Upper lobe of left lung (tissue), 6 donors: ENCODE measurements around the gene CST6. TPM values are rescaled to one million over a fixed set of nuclear protein-coding genes. Genes with fewer than 3 reads are reported as not detected.

Source experiments
- ATAC-seq, 2 donors: fragments of 200-7000 bp; cut with Tn5 transposase; one replicate each; pipeline ENCODE4 v1.9.1; 2022; ENCODE audit warnings: mild to moderate bottlenecking in 2 of 2, moderate library complexity in 2 of 2; ENCODE audit not compliant: low FRiP score in 2 of 2
- DNase-seq, 2 donors: peaks; one replicate each; pipeline ENCODE4 v3.0.0-alpha.2; 2019 to 2020
- H3K27ac ChIP-seq, 4 donors: fragments of 200-600 bp; sonication (generic); one replicate each; pipeline ENCODE4 v1.5.1; 2016 to 2019
- H3K27me3 ChIP-seq, 4 donors: fragments of 200-600 bp; sonication (generic); one replicate each; pipeline ENCODE4 v1.5.1; 2017 to 2019
- H3K36me3 ChIP-seq, 4 donors: fragments of 200-600 bp; sonication (generic); one replicate each; pipeline ENCODE4 v1.5.1; 2016 to 2019
- H3K4me1 ChIP-seq, 4 donors: fragments of 200-600 bp; sonication (generic); one replicate each; pipeline ENCODE4 v1.5.1; 2018 to 2019
- H3K4me3 ChIP-seq, 4 donors: fragments of 200-600 bp; sonication (generic); one replicate each; pipeline ENCODE4 v1.5.1; 2017 to 2019; ENCODE audit warnings: mild to moderate bottlenecking in 2 of 4, moderate library complexity in 1 of 4
- H3K9me3 ChIP-seq, 4 donors: fragments of 200-600 bp; sonication (generic); one replicate each; pipeline ENCODE4 v1.5.1; 2018 to 2019
- CTCF ChIP-seq, 6 experiments: fragments of 450-650 bp in 4 of 6; fragments of 200-600 bp in 2 of 6; sonication (generic) in 2 of 6; IDR thresholded peaks; one replicate each; pipeline ENCODE4 v1.5.1; 2016 to 2019; ENCODE audit warnings: antibody characterized with exemption in 6 of 6
- EP300 ChIP-seq, 4 donors: sonication (generic); formaldehyde crosslinking; IDR thresholded peaks; one replicate each; pipeline ENCODE4 v1.5.1; 2017; ENCODE audit warnings: antibody characterized with exemption in 4 of 4, control low read depth in 2 of 4
- POLR2A ChIP-seq, 4 donors: fragments of 450-650 bp; IDR thresholded peaks; one replicate each; pipeline ENCODE4 v1.5.1; 2016 to 2017; ENCODE audit warnings: antibody characterized with exemption in 4 of 4, mild to moderate bottlenecking in 2 of 4
- POLR2AphosphoS5 ChIP-seq, 2 donors: sonication (generic); formaldehyde crosslinking; IDR thresholded peaks; one replicate each; pipeline ENCODE4 v1.5.1; 2017; ENCODE audit warnings: antibody characterized with exemption in 2 of 2
- WGBS, 2 donors: methylation state at CpG; one replicate each; pipeline ENCODE4 v1.1.5; 2017 to 2018; 5-methylcytosine and 5-hydroxymethylcytosine counted together
- total RNA-seq, 6 donors: library from RNA; depleted of rRNA in 4 of 6; stranded (reverse); fragments of >200 nt in 4 of 6; gene quantifications; one replicate each; pipeline versions ENCODE4 v1.1.0 to v1.2.1, GENCODE V29; 2016 to 2021
- donor health status: DM: no; HTN: no; CAD: no; lungs with moderate emphysema.
- donor health status: DM: no; HTN: yes; CAD: no; lungs with severe emphysema.

CST6 gene
- total RNA-seq, 6 donors from 2014 or later = 12.6 to 68.1 (median 30.5) TPM

DNA sequence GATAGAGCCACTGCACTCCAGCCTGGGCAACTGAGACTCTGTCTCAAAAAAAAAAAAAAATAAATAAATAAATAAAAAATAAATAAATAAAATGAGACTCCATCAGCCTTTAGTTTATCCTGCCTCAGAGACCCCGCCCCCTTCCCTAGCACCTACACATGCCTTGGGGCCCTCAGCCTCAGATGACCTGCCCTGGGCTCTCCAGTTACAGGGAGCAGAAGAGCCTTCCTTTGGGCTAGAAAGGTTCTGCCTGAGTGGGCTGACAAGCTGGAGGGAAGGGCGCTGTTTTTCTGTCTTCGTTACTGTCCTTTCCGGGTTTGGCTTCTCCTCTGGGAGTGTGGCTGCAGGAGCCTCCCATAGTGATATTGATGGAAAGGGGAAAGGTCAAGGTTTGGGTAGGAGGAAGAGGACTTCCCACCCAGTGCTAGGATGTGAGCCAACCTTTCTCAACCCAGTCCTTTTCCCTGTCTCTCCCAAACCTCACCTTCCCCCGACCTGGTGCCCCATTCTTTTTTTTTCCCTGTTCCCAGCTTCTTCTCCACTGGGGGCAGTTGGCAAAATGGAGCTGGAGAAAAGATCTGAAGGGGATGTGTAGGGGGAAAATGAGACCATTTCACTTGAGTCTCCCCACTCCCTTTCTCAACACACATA is 38.9 kb downstream of the CST6 start:
- Histone ChIP-seq H3K36me3 (peaks cover 6 to 20% (median 18%) of the 10 kb centered on the region in 4 donors), H3K27ac (peak overlapping the region in 2 of 4 donors; percentile 92 to 93), H3K9me3 (no peaks in the 10 kb centered on the region), H3K27me3 (peaks cover 0 to 15% (median 7%) of the 10 kb centered on the region in 4 donors), H3K4me3 (no peak overlapping the region), H3K4me1 (peaks cover 23 to 36% (median 25%) of the 10 kb centered on the region in 4 donors)
- no peak for ATAC-seq
- 77 to 89% methylated on average over 5 of the region's 5 CpGs for WGBS, 2 donors
- DNase-seq = no peak
- TF ChIP-seq POLR2AphosphoS5 (IDR thresholded peaks at IDR 0.05) (no peak), CTCF (IDR thresholded peaks at IDR 0.05) (no peak), EP300 (IDR thresholded peaks at IDR 0.05) (no peak), POLR2A (IDR thresholded peaks at IDR 0.05) (no peak)

DNA sequence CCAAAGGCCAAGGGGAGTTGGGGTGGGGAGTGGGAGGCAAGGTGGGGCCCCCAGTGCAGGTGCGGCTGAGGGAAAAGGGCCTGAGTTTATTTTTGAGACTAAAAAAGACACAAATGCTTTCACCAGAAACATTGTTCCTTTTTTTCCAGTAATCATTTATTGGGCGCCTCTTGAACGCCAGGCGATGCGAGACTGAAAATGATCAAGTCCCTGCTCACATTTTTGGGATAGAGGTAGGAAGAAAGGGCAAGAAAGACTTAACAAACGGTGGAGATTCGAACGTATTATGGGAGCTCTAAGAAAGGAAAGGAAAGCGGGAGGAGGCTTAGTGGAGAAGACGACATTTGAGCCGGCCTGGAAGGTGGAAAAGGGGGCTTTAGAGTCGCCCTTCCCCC is 39.6 kb downstream of the CST6 start:
- H3K4me3 ChIP-seq = peak overlapping the region; percentile 9 to 93 (median 84)
- no peaks in the 10 kb centered on the region for H3K9me3 ChIP-seq
- peaks cover 0 to 15% (median 7%) of the 10 kb centered on the region in 4 donors for H3K27me3 ChIP-seq
- ATAC-seq (no peak), DNase-seq (no peak)
- H3K4me1 ChIP-seq = peaks cover 23 to 36% (median 25%) of the 10 kb centered on the region in 4 donors
- 29% methylated on average over 12 of the region's 12 CpGs for WGBS, 2 donors
- TF ChIP-seq POLR2A (IDR thresholded peaks at IDR 0.05) (no peak), CTCF (IDR thresholded peaks at IDR 0.05) (no peak), EP300 (IDR thresholded peaks at IDR 0.05) (no peak), POLR2AphosphoS5 (IDR thresholded peaks at IDR 0.05) (no peak)
- peaks cover 6 to 27% (median 24%) of the 10 kb centered on the region in 4 donors for H3K36me3 ChIP-seq
- H3K27ac ChIP-seq = peak overlapping the region; percentile 84 to 93 (median 90)

DNA sequence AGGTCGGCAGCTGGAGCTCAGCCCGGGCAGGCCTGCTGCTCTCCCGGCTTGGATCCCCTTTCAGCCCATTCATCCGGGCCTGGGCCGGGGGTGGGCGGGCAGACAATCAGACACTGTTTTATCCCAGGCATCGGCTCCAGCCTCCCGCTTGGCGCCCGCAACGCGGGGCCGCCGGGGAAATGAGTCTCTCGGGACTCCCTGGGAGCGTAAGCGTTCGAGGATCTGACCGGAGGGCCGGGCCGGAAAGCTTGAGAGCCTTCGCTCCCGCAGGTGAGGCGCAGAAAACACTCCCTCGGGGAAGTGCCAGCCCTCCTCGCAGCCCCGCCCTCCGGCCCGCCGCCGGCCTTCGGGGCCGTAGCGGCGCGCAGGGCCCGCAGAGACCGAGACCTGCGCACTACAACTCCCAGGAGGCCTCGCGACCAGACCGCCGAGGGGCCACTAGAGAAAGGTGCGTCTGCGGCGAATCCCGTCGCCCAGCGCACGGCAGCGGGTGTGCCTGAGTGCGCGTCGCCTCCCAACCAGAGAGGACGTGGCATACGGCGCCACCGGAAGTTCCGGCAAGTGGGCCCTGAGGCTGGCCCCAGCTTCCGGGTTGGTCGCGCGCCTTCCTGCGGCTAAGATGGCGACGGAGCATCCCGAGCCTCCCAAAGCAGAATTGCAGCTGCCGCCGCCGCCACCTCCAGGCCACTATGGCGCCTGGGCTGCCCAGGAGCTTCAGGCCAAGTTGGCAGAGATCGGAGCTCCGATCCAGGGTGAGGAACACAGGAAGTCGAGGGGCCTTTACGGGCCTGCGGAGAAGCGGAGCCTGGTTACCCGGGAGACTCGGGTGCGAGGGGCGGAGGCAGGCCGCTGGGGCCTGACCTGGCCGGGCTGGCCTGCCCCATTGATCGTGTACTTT is 40.2 kb downstream of the CST6 start, which contains the start of gene SF3B2:
Gene SF3B2, plus strand, starts transcription at position 599 of the 898 bp plus-strand sequence. Its CDS starts 21 bp downstream, at position 620.
- Histone ChIP-seq H3K9me3 (no peaks in the 10 kb centered on the region), H3K36me3 (peaks cover 12 to 33% (median 31%) of the 10 kb centered on the region in 4 donors), H3K4me3 (peak within 1 kb of the TSS; percentile 82 to 99 (median 90)), H3K27me3 (peaks cover 0 to 15% (median 7%) of the 10 kb centered on the region in 4 donors), H3K27ac (peak within 1 kb of the TSS; percentile 84 to 93 (median 90)), H3K4me1 (peaks cover 23 to 36% (median 25%) of the 10 kb centered on the region in 4 donors)
- peak; percentile 99 for ATAC-seq
- WGBS, 2 donors = 0 to 1% methylated on average over 8 to 54 of the region's 84 CpGs
- peak; percentile 97 to 100 for DNase-seq
- TF ChIP-seq EP300 (IDR thresholded peaks at IDR 0.05) (peak in 1 of 4 donors; percentile 0), POLR2AphosphoS5 (IDR thresholded peaks at IDR 0.05) (peak; percentile 90 to 94), POLR2A (IDR thresholded peaks at IDR 0.05) (peak in 3 of 4 donors; percentile 28 to 80 (median 52)), CTCF (IDR thresholded peaks at IDR 0.05) (peak in 2 of 6 experiments; percentile 9 to 48)

DNA sequence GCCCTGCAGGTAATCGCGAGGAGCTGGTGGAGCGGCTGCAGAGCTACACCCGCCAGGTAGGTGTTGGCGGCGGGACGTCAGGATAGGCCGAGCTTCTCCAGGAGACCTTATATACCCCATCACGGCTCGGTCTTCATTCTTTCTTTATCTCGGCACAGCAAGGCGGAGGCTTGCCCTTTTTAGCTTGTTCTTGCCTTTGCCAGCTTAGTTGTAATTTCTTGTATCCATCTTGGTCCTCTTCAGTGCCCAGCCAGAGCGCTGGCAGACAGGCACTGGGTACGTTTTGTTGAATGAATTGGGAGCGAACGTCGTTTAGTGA is 40.8 kb downstream of the CST6 start:
- peak overlapping the region; percentile 84 to 93 (median 90) for H3K27ac ChIP-seq

More for the DNA sequence above, 40.8 kb downstream of the CST6 start:
- H3K4me3 ChIP-seq = peak overlapping the region; percentile 82 to 99 (median 90)
- H3K27me3 ChIP-seq = peaks cover 0 to 15% (median 7%) of the 10 kb centered on the region in 4 donors
- DNase-seq (no peak), ATAC-seq (no peak)
- no peak for TF ChIP-seq CTCF (IDR thresholded peaks at IDR 0.05)
- no peak for TF ChIP-seq EP300 (IDR thresholded peaks at IDR 0.05)
- TF ChIP-seq POLR2A (IDR thresholded peaks at IDR 0.05) = no peak
- no peak for TF ChIP-seq POLR2AphosphoS5 (IDR thresholded peaks at IDR 0.05)
- H3K4me1 ChIP-seq = peaks cover 23 to 36% (median 25%) of the 10 kb centered on the region in 4 donors
- no peaks in the 10 kb centered on the region for H3K9me3 ChIP-seq
- 1 to 2% methylated on average over 15 to 17 of the region's 17 CpGs for WGBS, 2 donors
- H3K36me3 ChIP-seq = peaks cover 15 to 39% (median 37%) of the 10 kb centered on the region in 4 donors
